T47D (cell line): Measurements from ENCODE around the gene TMEM255A.

ENCODE experiments used
- DNase-seq, 2 experiments: peaks; one replicate each; pipeline versions ENCODE4 v3.0.0 to v3.0.0-alpha.2; 2011 to 2012; ENCODE audit warnings: low read depth in 1 of 2, low spot score in 1 of 2
- JUND ChIP-seq: IDR thresholded peaks from 2 replicates; pipeline ENCODE4 v1.6.1; 2012; ENCODE audit warnings: low read depth
- in situ Hi-C: cut with HindIII; loops from 2 replicates; pipeline ENCODE4 v1.10.0; 2016; ENCODE audit warnings: low sequenced_read_pairs, low pct_unique_long_range_greater_than_20kb

The TMEM255A gene

DNA sequence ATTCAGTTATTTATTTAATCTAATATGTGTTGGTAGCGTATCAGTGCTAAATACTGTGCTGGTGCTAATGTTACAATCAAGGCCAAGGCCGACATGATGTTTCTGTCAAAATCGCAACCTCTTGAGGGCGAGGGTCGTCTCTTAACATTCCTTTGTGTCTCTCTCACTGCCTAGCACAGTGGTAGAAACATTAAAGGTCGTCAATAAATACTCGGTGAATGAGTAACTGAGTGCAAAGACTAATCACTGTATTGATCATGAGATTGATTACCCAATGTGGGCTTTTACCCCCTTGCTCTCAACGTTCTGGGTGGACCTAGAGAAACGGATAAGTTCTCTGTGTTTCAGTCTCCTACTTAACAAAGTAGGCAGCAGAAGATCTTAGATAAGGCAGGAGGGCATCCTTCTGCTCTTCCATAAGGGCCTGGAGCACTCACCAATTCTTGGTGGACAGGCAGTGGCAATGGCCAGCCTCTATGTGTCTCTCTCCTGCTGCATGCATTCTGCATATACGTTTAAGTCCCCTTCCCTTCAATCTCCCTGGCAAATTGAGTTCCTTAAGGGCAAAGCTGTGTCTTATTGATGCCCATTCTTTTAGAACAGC lies 30.1 kb downstream of the TMEM255A start:
- in situ Hi-C loops = no loop called here
- no peak for DNase-seq
- TF ChIP-seq JUND = no peak

DNA sequence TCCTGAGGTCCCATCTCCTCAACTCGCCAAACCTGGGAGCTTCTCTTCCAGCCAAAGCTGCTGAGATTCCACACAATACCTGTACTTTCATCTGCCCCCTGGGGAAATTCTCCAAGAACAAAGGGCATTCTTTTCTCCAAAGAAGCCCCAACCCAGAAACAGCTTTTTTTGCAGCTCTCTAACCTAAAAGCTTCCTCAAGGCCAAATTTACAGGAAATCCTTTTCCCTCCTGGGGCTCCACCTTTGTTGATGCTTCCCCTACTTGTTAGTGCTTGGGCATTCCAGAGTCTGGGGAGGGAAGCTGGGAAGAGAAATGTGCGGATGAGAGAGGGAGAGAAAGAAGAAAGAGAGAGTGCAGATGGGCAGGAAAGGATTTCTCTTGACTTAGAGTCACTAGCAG lies 36.3 kb downstream of the TMEM255A start:
- DNase-seq = no peak
- in situ Hi-C loops = no loop called here
- TF ChIP-seq JUND = no peak

- in situ Hi-C loops = no loop called here
- TF ChIP-seq JUND = no peak
- DNase-seq = no peak
These were observed 37.1 kb downstream of the TMEM255A start for GRCh38 chrX:120274145-120274544.

DNA sequence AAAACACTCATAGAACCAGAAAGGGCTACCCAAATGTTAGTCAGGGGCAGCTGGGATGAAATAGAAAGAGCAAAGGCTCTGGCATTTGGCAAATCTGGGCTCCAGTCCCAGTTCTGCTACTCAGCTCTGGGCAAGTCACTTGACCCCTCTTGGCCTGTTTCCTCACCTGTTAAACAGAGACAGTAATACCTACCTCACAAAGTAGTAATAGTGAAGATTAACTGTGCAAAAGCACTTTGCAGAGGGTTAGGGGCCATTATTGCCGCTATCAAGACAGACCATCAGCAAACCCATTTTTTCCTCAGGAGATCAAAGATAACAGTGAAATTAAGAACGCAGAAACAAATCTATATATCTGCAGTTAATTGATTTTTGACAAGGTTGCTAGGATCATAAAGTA lies 40.0 kb downstream of the TMEM255A start:
- no peak for TF ChIP-seq JUND
- in situ Hi-C loops = no loop called here
- no peak for DNase-seq

- TF ChIP-seq JUND = no peak
- in situ Hi-C loops = no loop called here
- DNase-seq = no peak
These were observed 40.7 kb downstream of the TMEM255A start for GRCh38 chrX:120270567-120270966.

GRCh38 chrX:120269373-120270035 lies 41.8 kb downstream of the TMEM255A start:
- no peak for DNase-seq
- in situ Hi-C loops = no loop called here
- TF ChIP-seq JUND = no peak

DNA sequence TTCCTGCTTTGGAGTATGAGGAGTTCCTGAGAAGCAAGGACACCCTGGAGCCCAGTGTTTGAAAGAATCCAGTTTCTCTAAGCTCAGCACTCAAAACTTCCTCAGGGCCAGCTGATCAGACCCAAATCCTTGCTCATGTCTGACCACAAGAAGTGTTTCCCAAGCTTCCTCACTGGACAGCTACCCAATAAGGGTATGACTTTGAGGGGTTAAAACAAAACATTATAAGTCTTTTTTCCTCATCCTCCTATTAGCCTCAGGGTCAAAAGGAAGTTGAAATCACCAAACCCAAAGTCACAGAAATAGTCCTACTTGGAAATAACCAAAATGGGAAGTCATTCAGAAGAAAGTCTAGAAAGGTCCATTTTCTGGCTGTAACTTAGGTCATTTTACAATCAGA lies 46.9 kb downstream of the TMEM255A start:
- in situ Hi-C loops = no loop called here
- no peak for TF ChIP-seq JUND
- DNase-seq = no peak

DNA sequence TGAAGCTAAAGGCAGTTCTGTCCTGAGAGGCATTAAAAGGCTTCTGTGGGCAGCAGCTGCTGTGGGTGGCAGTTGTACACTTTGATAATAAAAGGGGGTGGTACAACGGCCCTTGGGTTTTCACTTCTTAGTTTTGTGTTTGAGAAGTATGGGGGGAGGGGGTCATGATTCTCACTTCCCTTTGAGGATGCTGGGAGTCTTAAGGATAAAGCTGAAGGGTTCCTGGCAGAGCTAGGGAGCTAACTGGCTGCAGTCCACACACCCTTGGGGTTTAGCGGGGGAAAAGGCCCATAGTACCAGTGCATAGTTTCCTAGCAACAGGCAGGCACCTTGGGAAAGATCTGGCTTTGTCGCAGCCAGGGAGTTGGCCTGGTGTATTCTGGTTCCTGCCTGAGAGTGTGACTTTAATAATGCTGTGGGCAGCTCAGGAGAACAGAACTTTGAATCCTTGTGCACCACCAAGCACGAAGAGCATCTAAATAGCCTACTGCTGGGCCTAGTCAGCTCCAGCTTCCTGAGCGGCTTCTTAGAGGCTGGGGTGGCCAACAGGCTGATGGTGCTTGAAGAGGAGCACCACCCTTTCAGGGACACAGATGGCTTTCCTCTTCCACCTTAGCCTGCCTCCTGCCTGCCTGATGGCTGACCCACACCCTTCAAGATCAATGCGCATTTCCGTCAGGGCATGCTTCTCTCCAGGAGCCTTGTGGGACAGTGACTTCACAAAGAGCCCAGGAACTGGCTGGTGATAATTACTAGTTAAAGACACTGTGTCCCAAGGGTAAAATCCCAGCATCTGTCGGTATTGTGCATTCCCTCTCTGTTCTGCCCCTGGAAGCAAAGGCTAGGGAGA lies 48.2 kb downstream of the TMEM255A start:
- DNase-seq = no peak
- TF ChIP-seq JUND = no peak
- in situ Hi-C loops = no loop called here

- in situ Hi-C loops = no loop called here
- DNase-seq = peak in 1 of 2 experiments; percentile 46
These were observed 50.9 kb downstream of the TMEM255A start for GRCh38 chrX:120260369-120260768.

GRCh38 chrX:120253784-120254183 lies 57.5 kb downstream of the TMEM255A start:
- no peak for DNase-seq
- in situ Hi-C loops = no loop called here
- TF ChIP-seq JUND = no peak

More at GRCh38 chrX:120260369-120260768, 50.9 kb downstream of the TMEM255A start:
- TF ChIP-seq JUND = no peak

DNA sequence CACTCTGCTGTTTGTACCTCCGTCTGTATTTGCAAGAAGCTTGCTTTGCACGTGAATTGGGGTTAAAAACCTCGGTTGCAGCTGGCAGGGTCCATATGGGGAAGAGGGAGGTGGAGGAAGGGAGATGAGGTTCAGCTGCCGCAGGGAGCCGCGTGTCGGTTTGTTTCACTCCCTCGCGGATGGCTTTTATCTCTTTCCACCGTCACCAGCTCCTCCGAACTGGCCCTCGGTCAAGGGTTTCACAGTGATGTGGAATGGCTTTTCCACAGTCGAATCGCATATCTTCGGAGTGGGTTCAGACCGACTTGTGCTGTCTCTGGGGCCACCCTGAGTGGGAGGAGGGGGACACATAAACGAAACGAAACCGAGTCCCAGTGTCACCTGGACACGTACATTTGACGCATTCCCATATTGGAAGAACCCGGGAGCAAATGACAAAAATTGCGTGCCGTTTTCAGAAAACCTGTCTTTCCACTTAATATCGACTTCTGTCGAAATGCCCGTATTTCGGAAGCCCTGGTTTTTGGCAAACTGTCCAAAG lies 59.7 kb downstream of the TMEM255A start:
- in situ Hi-C loops = no loop called here

DNA sequence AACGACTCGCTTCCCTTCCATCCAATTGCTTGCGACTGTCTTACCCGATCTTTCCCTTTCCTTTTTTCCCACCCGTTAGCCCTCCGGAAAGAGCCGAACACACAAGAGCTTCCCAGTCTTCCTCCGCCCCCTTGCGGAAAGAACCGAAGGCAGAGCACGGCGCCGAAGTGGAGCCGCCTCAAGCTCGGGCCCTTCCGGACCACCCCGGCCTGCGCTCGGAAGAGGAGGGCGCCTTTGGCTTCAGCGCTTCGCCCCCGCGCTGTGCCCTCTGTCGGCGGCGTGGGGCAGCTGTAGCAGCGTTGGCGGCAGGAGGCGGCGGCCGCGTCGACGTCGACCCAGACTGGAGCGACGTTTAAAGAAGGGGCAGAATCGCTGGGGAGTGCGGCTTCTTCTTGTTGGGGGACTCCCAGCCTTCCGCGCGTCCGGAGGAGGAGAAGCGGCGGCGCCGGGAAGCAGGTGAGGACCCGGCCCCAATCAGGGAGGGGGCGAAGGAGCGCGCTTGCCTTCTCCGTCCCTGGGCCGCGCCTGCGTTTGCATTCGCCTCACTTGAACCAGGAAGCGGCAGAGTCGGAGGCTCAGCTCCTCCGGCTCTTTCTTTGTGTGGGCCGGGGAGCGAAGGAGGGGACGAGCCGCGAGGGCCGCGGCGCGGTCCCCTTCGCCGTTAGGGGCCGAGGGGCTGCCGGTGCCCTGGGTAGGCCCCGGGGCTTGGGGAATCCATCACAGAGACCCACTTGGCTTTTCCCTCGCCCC lies 60.6 kb downstream of the TMEM255A start, which contains the start of gene ZBTB33:
Gene ZBTB33, plus strand, starts transcription at position 291 of the 750 bp plus-strand sequence. CDS start 2,604 bp downstream, outside the sequence.
- no peak for TF ChIP-seq JUND
- peak; percentile 43 to 92 for DNase-seq
- in situ Hi-C loops = no loop called here

More for the DNA sequence above, 59.7 kb downstream of the TMEM255A start:
- DNase-seq = peak; percentile 1 to 9
- TF ChIP-seq JUND = no peak
